HG03175 (cell line): ENCODE data around the gene PAX6.

Experiments used
- ATAC-seq: cut with Tn5 transposase; IDR thresholded peaks from one replicate; pipeline ENCODE4 v1.9.1; 2021; ENCODE audit warnings: mild to moderate bottlenecking, moderate library complexity; ENCODE audit not compliant: unreplicated experiment

Gene PAX6

DNA sequence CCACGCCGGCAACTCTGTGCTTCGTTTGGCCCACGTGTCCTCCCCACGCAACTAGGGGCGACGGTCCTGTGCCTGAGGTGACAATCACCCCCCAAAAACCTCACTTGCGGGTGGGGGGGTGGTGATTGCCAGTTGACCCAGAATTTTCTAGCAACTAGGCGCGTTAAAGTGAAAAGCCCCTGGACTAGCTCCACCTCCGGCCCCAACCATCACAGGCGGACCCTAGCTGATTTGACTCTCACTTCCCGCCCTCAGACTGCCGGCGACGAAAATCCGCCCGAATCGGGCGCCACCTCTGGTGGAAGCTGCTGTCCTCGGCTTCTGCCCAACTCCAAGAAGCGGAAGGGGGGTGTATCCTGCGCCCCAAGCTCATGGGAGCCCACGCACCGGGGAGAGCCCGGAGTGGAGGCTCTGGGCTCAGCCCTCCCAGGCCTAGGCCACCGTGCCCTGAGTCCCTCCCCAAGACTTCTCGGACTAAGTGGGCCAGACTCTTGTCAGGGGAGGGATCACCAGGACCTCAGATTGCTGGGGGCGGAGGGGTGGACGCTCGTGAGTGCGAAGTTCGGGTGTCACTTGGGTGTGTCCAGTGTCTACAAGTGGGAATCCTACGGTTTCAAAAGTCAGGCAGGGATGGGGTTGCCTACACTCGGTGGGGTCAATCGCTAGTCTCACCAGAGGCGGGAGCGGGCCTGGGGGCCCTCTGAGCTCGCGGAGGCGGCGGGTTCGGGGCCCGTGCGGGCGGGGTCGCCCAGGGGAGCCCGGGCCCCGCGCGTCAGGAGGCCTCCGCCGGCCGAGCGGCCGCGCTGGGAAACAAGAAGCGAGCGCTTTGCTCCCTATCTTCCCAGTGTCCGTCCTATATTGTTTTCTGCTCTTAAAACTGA is 12.3 kb downstream of the PAX6 start:
- no peak for ATAC-seq

GRCh38 chr11:31798057-31798553 is 13.0 kb downstream of the PAX6 start:
- ATAC-seq: no peak

DNA sequence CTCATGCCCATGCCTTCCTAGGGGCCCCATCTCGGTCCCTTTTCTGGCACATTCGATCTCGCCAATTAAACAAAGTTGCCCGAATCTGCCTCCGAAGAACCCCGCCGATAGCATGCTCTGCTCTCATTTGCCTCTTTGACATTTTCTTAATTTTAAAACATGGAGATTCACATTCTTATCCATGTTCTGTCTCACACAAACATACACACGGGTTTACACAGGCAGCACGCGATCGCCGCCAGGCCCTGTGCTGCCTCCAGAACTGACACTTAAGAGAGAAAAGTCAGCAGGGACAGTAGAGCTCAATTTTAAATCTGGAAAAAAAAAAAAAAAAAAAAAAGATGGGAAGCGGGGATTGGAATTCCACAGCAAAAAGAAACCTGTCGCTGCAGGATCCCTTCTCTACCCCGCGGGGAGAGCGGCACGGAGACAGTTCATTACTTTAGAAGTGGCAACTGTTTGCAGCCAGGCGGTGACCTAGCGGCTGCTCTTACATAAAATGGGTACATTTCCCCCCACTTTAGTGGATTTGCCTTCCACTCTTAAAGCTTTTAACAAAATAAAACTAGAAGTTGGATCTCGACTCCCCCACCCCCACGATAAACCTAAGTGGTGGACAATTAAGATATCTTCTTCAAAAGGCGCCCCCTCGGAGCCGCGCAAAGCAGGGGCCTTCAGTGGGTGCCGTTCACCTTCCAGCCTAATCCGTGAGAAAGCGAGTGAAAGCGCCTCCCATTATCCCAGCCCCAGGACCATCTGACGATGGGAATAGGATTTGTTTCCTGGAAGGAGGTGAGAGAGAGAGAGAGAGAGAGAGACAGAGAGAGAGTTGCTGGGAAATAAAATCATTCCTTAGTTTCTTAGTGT is 13.7 kb downstream of the PAX6 start:
- no peak for ATAC-seq

DNA sequence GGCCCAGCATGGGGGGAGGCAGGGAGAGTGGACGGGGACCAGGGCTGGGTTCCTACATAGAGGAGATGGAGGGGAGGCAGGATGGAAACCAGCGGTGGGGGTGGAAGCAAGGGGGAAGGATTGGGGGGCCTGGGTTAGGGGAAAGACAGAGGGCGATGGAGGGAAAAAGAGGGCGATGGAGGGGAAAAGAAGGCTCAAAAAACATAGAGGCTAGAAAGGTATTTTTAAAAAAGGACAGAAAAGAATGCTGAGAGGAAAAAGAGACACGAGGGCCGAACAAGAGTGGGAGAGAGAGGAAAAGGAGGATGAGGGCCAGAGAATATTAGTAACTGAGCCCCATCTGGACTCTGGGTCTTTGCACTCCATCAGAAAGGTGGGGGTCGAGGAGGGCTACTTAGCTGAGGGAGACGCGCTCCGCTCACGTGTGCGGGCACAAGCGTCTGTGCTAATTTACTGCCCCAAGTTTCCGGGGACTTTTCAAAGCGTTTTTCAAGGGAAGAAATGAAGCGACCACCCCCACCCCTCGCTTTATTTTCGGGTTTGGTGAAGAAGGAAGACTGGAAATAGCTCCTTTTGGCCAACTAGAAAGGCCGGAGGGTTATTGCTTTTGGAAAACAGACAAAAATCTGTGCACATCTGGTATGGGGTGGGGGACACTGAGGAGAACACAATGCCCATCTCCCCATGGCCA is 14.5 kb downstream of the PAX6 start:
- no peak for ATAC-seq

DNA sequence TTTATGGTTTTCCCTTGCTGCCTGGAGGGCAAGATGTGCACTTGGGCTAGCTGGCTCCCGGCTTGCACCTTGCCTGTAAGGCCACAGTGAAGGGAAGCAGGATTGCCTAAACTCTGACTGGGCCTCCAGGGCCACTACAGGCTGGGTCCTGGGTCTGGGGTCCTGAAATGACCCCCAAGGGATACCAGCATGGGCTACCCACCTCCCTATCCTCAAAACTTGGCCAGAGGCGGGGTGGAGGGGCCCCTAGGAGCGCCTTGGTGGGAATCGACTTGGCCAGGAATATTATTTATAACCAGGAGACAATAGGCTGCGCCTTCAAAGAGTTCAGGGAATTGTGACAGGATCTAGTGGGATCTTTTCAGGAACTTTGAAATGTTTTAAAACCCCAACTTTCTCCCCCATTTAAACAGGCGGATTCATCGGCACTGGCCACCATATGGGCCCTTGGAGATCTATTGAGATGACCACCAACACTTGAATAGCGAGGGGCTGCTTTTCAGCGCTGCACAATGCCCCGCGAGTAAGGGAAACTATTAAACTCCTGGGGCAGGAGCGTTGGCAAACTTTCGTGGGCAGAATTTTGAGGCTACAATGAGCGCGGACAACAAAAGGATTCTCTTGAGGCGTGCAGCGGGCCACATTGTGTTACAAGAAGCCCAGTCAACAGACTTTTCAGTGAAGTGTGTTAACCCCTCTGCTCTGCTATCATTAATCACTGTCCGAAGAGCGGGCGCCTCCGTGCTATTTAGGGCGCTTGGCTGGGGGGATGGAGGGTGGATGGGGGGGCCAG is 15.2 kb downstream of the PAX6 start:
- ATAC-seq: no peak

DNA sequence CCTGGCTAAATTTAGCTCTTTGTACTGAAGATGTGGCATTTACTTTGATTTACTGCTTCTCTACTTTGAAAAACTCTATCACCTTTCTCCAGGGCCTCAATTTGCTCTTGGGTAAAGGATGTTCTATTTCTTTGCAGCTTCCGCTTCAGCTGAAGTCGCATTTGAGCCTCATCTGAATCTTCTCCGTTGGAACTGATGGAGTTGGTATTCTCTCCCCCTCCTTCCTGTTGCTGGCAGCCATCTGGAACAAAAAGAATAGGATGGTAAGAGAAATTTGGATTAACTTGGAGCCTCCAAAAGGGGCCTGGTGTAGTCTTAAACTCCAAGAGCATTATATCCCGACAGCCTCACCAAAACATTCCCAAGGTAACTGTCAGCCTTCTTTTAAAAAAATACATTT is 16.6 kb downstream of the PAX6 start:
- no peak for ATAC-seq

- no peak for ATAC-seq
These were observed 17.9 kb downstream of the PAX6 start for GRCh38 chr11:31793264-31793663.

DNA sequence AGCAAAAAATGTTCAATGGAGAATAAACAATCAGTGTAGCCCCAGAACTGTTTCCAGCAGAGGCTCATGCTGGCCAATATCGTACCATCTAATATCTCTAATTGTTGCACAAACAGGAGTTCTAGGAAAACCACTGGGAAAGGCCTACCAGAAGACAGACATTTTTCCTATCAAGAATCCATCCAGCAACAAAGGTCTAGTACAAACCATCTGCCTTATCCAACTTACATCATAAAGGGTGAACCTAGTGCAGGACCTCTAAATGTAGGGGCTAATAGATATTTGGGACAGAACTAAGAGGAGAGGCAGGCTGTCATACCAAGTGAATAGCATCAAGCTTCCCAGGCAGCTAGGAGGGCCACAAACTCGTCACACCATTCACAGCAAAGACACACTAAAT is 18.7 kb downstream of the PAX6 start:
- no peak for ATAC-seq

GRCh38 chr11:31792036-31792435 is 19.1 kb downstream of the PAX6 start:
- no peak for ATAC-seq

GRCh38 chr11:31790649-31791048 is 20.5 kb downstream of the PAX6 start:
- ATAC-seq: no peak

DNA sequence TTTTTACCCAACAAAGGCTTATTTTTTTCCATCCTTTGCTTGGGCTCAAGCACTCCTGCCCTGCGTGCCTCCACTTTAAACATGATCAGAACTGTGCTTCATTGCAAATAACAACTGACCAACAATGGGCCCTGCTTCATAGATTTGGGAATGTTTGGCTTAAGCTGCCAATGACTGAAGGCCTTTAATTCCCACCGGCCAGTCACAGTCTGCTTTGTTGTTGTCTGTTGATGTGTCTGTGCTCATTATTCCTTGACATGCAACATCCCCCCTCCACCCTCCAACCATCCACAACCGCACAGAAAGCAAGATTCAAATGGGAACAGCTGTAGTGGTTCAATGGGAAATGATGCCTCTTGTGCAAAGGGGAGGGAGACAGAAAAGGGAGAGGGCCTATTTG is 23.0 kb downstream of the PAX6 start:
- ATAC-seq: no peak

DNA sequence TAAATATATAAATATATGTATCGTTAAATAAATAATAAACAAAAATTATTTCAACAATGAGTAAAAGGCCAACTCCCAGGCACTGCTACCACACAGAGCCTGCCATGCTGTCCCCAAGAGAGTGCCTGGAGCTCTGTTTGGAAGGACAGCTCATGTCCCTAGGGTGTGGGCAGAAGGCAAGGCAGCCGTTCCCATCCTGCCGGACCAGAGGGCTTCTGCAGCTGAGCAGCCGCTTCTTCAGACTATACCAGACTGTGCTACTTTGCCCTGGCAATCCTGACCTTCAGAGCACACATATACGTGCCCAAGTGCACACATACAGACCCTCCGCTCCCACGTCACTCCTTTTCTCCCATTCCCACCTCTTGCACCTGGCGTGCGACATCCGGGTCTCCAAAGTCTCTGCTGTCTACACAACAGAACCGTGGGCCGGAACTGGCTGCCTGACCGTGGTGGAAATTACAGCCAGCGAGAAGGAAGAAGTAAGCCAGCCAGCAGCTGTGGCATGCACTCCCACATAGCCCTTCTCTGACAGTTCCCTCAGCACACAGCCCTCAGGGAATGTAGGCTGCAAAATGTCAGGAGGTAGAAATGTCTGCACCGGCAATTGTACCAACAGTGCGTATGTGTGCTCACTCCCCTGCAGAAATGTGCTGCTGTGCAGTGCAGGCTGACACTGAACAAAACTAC is 24.0 kb downstream of the PAX6 start:
- no peak for ATAC-seq

DNA sequence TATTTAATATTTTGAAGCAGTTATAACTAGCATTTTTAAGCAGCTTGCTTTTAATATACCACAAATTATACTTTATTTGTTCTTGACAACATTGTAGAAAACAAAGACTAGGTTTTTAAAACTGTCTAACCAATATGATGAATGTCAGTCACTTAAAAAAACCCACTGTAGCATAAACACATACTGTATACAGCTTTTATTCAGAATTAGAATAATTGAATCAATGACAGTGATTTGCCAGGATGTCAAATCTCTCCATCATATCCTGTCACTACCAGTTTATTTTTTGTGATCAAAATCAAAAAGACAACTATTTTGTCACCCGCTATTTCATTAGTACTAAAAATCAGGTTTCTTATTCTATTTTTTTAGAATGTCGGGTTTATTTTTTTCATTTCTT is 26.5 kb downstream of the PAX6 start:
- ATAC-seq: no peak

GRCh38 chr11:31783252-31783651 is 27.9 kb downstream of the PAX6 start:
- ATAC-seq: no peak

DNA sequence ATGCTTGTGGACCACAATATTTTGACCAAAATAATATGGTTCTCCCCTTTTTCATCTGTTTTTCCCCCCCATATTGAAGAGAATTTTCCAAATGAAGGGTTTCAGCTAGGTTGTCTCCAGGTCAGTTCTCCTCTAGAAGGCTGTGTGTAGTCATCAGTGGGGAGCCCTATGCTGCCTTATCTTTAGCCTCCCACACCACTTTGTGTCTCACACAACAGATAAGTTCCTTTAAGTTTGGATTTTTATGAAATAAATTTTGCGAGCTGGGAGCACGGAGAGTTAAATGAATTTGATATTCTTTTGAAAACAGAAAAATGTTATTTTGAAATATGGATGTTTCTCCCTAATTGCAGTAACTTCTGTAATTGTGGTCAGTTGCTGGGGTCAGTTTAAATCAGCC is 28.9 kb downstream of the PAX6 start:
- ATAC-seq: no peak

DNA sequence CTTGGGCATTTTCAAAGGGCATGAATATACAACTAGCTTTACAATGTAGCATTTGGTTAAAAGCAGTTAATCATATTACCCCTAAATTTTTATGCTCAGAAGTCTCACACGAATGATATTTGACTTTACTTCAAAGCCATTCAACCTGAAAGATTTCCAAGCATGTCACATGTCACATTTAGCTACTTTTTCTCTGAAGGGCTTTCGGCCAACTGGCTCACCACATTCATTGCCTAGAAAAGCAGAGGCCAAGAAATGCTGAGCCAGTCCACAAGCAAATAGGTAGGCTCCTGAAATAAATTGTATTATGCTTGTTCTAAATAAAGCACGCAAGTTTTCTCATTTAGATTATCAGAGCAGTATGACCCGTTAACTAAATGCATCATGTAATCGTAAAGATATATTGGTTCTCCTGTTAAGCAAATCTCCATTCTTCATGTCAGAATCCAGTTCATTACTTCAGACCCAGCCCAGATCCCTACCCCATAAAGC is 30.6 kb downstream of the PAX6 start:
- no peak for ATAC-seq

DNA sequence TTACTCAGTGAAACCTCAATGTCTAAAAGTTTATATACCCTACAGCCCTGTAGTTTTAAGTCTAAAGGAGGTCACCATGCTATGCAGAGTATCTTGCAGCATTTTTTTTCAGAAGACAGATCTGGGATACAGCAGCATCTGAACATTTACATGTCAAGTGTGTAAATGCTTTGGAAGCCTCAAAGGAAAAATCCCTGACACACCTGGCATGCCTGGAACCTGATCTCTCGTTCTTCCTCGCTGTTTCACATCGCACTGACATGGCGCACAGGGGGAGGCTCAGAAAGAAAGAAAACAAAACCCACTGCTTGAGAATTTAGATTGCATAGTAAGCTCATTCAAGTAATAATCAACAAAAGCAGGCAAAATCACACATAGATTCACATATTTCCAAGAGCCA is 31.0 kb downstream of the PAX6 start:
- ATAC-seq: no peak

- no peak for ATAC-seq
These were observed 31.7 kb downstream of the PAX6 start for GRCh38 chr11:31779374-31779791.

- ATAC-seq: no peak
These were observed 38.7 kb downstream of the PAX6 start for GRCh38 chr11:31772412-31772811.
